RWPE2 (cell line): ENCODE data around the gene CSN1S1.
"Not testable (repeated sequence)": the region's sequence is repeated elsewhere in the genome, so short reads cannot be mapped to it uniquely, and the experiment has no call there.

Source experiments
- ATAC-seq: fragments of 200-7000 bp; cut with Tn5 transposase; 3 replicates; pipeline ENCODE4 v1.9.1; 2021; ENCODE audit warnings: low read depth
- DNase-seq: peaks from one replicate; pipeline ENCODE4 v3.0.0-alpha.2; 2020; ENCODE audit warnings: low spot score
- H3K27ac ChIP-seq: fragments of 450-650 bp; 2 replicates; pipeline ENCODE4 v1.5.1; 2017; ENCODE audit warnings: mild to moderate bottlenecking; ENCODE audit not compliant: poor library complexity, severe bottlenecking
- H3K27me3 ChIP-seq: fragments of 250-450 bp; sonication (Bioruptor Pico); 2 replicates; pipeline ENCODE4 v1.5.1; 2021; ENCODE audit warnings: mild to moderate bottlenecking, moderate library complexity; ENCODE audit not compliant: insufficient read depth, poor library complexity, severe bottlenecking
- H3K36me3 ChIP-seq: fragments of 250-450 bp; sonication (Bioruptor Pico); 2 replicates; pipeline ENCODE4 v1.5.1; 2020; ENCODE audit warnings: low read depth, mild to moderate bottlenecking, moderate library complexity
- H3K4me1 ChIP-seq: fragments of 250-450 bp; sonication (Bioruptor Pico); 2 replicates; pipeline ENCODE4 v1.5.1; 2021; ENCODE audit warnings: mild to moderate bottlenecking, moderate library complexity; ENCODE audit not compliant: insufficient read depth, poor library complexity, severe bottlenecking
- H3K4me3 ChIP-seq: fragments of 250-450 bp; sonication (Bioruptor Pico); 2 replicates; pipeline ENCODE4 v1.5.1; 2021; ENCODE audit warnings: mild to moderate bottlenecking, moderate library complexity; ENCODE audit not compliant: severe bottlenecking
- H3K9me3 ChIP-seq: fragments of 250-450 bp; sonication (Bioruptor Pico); 2 replicates; pipeline ENCODE4 v1.5.1; 2021; ENCODE audit warnings: mild to moderate bottlenecking, moderate library complexity; ENCODE audit not compliant: severe bottlenecking
- TF ChIP-seq, protein P1 (sequence below): fragments of 450-650 bp; IDR thresholded peaks from one replicate; pipeline ENCODE4 v1.5.1; 2017; ENCODE audit warnings: mild to moderate bottlenecking, moderate library complexity; ENCODE audit not compliant: poor library complexity, severe bottlenecking

CSN1S1 gene

DNA sequence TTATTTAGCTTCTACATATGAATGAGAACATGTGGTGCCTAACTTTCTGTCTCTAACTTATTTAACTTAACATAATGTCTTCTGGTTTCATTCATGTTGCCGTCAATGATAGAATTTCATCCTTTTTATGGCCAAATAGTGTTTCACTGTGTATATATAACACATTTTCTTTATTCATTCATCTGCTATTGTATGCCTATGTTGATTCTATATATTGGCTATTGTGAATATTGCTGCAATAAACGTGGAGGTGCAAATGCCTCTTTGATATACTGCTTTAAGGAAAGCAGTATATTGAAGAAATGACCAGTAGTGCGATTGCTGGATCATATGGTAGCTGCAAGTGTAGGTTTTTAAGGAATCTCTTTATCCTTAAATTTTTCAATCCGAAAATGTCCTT is 10.0 kb upstream of the CSN1S1 start:
- TF ChIP-seq, protein P1, sequence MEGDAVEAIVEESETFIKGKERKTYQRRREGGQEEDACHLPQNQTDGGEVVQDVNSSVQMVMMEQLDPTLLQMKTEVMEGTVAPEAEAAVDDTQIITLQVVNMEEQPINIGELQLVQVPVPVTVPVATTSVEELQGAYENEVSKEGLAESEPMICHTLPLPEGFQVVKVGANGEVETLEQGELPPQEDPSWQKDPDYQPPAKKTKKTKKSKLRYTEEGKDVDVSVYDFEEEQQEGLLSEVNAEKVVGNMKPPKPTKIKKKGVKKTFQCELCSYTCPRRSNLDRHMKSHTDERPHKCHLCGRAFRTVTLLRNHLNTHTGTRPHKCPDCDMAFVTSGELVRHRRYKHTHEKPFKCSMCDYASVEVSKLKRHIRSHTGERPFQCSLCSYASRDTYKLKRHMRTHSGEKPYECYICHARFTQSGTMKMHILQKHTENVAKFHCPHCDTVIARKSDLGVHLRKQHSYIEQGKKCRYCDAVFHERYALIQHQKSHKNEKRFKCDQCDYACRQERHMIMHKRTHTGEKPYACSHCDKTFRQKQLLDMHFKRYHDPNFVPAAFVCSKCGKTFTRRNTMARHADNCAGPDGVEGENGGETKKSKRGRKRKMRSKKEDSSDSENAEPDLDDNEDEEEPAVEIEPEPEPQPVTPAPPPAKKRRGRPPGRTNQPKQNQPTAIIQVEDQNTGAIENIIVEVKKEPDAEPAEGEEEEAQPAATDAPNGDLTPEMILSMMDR: no peak
- Histone ChIP-seq H3K36me3 (no peaks in the 10 kb centered on the region), H3K27ac (no peak overlapping the region), H3K4me1 (no peaks in the 10 kb centered on the region), H3K4me3 (no peak overlapping the region), H3K27me3 (no peaks in the 10 kb centered on the region), H3K9me3 (no peaks in the 10 kb centered on the region)
- ATAC-seq (no peak), DNase-seq (no peak)

DNA sequence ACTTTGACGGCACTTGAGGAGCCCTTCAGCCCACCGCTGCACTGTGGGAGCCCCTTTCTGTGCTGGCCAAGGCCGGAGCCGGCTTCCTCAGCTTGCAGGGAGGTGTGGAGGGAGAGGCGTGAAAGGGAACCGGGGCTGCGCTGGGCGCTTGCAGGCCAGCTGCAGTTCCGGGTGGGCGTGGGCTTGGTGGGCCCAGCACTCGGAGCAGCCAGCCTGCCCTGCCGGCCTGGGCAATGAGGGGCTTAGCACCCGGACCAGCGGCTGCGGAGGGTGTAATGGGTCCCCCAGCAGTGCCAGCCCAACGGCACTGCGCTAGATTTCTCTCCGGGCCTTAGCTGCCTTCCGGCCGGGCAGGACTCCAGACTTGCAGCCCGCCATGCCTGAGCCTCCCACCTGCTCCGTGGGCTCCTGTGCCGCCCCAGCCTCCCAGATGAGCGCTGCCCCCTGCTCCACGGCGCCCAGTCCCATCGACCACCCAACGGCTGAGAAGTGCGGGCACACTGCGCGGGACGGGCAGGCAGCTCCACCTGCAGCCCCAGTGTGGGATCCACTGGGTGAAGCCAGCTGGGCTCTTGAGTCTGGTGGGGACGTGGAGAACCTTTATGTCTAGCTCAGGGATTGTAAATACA is 7.0 kb upstream of the CSN1S1 start:
- not testable (repeated sequence) for H3K27me3 ChIP-seq, ATAC-seq, H3K4me1 ChIP-seq, H3K9me3 ChIP-seq, H3K36me3 ChIP-seq, H3K4me3 ChIP-seq, H3K27ac ChIP-seq
- peak; percentile 41 for DNase-seq

DNA sequence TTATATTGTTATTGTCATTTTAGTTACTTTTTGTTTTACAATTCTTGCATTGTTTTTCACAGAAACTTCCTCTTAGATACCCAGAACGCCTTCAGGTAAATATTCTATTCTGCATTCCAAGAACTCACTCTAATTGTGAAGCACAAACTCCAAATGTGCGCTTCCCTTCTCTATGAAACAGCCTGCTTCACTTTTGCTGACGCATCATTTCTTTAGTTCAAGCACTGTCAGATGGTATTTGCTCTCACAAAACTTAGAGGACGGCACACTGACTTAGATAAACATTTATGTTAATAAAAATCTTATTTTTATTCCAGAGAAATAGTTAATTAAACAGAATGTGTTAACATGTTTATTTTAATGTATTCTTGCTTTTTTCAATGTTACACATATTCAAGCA is 3.3 kb downstream of the CSN1S1 start:
- Histone ChIP-seq H3K4me1 (no peaks in the 10 kb centered on the region), H3K4me3 (no peak overlapping the region), H3K27ac (no peak overlapping the region), H3K27me3 (no peaks in the 10 kb centered on the region), H3K9me3 (no peaks in the 10 kb centered on the region), H3K36me3 (no peaks in the 10 kb centered on the region)
- no peak for DNase-seq
- no peak for ATAC-seq
- TF ChIP-seq, protein P1: no peak

DNA sequence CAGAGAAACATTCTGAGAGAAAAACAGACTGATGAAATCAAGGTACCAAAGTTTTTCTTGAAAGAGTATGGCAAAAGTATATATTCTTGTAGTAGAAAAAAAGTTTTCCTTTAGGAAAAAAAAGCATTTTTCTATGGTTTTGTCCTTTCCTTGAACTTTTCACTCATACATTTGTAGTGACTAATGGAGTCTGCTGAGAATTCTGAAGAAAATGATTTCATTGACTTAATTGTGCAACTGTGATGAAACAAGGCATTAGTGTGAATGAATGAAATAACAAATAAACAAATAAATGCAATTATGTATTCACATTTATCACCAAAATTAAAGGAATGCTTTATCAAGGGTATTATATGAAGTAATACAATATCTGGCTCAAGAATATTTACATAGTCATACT is 5.7 kb downstream of the CSN1S1 start:
- Histone ChIP-seq H3K9me3 (no peaks in the 10 kb centered on the region), H3K36me3 (no peaks in the 10 kb centered on the region), H3K4me1 (no peaks in the 10 kb centered on the region), H3K27me3 (no peaks in the 10 kb centered on the region), H3K27ac (no peak overlapping the region), H3K4me3 (no peak overlapping the region)
- no peak for ATAC-seq
- DNase-seq: no peak
- TF ChIP-seq, protein P1: no peak

DNA sequence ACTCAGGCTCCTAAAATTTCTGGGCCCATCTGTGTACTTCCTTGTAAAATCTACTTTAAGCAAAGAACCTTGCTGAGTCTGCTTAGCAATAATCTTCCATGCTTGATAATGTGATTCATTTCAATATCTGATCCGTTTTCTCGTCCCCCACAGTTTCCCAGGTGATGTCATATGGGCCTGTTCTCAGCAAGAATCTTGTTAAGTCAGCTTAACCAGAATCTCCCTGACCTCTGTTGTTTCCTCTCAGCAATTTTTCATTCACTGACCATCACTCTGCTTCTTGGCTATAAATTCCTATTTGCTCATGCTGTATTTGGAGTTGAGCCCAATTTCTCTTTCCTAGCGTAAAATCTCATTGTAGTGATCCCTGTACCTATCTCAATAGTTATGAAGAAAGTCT is 20.7 kb downstream of the CSN1S1 start:
- H3K9me3 ChIP-seq: no peaks in the 10 kb centered on the region
- no peak overlapping the region for H3K4me3 ChIP-seq
- no peaks in the 10 kb centered on the region for H3K27me3 ChIP-seq
- H3K4me1 ChIP-seq: no peaks in the 10 kb centered on the region
- no peaks in the 10 kb centered on the region for H3K36me3 ChIP-seq
- no peak for DNase-seq
- TF ChIP-seq, protein P1: no peak
- ATAC-seq: no peak
- H3K27ac ChIP-seq: no peak overlapping the region
